GM18517 (cell line): Measurements from ENCODE around the gene NEUROG3.
"Not testable (repeated sequence)": the region's sequence is repeated elsewhere in the genome, so short reads cannot be mapped to it uniquely, and the experiment has no call there.

ENCODE experiments used
- ATAC-seq: cut with Tn5 transposase; IDR thresholded peaks from one replicate; pipeline ENCODE4 v1.9.1; 2021; ENCODE audit warnings: mild to moderate bottlenecking, moderate library complexity; ENCODE audit not compliant: unreplicated experiment

NEUROG3 gene

DNA sequence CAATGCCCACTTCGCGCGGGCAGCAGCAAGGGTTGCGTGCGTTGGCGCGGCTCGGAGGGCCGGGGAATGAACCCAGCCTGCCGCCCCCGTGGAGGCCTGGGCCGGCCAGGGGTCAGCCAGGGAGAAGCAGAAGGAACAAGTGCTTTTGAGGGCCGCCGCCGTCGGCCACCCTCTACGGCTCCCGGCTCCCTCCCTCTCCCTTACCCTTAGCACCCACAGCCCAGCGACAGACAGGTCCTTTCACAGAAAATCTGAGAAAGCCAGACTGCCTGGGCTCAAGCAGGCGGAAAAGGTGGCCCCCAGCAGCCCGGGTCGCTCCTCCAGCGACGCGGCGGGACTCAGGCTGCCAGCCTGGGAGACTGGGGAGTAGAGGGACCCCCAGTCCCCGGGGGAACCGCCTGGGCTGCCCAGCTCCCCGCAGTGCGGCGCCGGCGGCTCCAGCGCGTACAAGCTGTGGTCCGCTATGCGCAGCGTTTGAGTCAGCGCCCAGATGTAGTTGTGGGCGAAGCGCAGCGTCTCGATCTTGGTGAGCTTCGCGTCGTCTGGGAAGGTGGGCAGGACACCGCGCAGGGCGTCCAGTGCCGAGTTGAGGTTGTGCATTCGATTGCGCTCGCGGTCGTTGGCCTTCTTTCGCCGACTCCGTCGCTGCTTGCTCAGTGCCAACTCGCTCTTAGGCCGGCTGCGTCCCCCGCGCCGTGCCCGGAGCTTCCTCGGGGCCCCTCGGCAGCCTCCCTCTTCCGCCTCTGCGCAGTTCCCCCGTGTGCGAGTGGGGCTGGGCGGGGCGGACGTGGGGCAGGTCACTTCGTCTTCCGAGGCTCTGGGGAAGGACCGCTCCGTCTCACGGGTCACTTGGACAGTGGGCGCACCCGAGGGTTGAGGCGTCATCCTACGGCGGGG, 815 bp downstream of the NEUROG3 start:
- no peak for ATAC-seq

DNA sequence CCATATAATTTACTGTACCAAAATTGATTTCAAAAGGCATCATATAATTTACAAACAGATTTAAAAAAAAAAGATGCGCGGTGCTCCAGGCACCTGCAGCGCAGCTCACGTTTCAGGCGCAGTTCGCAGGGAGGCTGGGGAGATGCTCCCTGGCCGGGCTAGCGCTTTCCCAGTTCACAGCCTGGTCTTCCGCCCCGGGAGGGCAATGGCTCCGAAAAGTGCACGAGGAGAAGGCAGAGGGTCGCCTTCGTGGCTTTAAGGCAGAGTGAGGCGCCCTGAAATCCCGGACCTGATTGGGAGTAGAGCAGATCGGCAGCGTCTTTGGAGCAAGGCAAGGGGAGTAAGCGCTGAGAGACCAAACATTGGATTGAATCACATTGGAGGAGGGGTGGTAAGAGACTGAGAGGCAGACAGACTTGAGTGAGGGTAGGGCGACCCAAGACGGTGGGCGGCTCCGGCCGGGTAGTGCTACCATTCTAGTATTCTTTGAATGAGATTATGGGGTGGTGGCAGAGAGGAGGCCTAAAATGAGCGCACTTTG, 1.5 kb downstream of the NEUROG3 start:
- ATAC-seq, result no peak

DNA sequence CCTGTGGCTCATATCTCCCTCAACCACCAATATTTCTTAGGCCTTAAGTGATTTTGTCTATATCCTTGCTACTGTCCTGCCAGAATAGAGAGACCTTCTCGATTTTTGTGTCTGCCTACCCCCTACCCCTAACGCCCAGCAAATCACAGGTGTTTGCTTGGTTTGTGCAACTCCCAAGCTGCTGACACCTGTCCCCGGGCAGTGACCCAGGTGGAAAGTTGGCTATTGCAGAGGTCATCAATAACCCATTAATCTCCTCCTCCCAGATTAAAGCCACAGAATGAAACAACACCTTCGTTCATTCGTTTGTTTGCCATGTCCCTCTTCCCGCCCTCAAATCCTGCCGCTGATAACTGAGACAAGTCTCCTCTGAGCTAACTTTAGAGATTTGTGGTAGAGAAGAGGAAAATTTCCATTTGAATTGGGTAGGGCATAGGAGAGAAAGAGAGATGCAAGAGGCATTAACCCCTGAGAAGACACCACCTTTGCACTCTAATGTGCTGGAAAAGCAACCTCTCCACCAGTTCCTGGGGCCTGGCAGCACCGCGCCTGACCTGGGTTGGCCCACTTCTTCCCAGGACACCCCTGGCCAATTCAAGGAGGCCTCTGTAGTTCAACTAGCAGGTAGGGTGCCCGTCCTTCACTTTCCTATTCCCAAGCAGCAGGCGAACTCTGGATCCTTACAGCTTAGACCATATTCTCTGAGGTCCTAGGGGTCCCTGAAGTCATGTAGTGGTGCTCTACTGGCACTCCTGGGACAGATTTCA, 3.0 kb downstream of the NEUROG3 start:
- no peak for ATAC-seq

DNA sequence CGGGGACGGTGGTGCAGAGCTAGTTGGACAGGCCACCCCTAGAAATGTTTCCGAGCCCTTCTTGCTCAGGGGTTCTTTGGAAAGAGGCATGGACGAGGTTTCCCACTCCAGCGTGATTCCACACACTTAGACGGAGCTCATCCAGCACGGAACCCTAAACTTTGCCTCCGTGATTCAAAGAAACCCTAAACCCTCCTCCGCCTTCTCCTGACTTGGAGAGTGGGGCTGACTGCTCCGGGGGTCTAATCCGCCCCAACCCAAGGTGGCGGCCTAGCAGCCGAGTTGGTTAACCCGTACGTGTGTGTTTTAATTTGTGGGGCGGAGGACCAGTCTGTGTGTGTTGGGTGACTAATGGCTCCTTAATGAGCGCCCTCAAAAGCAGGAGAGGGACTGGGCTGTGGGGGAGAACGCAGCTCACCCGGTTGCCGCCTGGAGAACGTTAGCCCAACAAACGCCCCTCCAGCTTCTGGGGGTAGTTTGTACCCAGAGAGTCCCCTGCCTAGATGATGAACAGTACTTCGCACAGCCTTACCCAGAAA, 3.8 kb downstream of the NEUROG3 start:
- no peak for ATAC-seq

DNA sequence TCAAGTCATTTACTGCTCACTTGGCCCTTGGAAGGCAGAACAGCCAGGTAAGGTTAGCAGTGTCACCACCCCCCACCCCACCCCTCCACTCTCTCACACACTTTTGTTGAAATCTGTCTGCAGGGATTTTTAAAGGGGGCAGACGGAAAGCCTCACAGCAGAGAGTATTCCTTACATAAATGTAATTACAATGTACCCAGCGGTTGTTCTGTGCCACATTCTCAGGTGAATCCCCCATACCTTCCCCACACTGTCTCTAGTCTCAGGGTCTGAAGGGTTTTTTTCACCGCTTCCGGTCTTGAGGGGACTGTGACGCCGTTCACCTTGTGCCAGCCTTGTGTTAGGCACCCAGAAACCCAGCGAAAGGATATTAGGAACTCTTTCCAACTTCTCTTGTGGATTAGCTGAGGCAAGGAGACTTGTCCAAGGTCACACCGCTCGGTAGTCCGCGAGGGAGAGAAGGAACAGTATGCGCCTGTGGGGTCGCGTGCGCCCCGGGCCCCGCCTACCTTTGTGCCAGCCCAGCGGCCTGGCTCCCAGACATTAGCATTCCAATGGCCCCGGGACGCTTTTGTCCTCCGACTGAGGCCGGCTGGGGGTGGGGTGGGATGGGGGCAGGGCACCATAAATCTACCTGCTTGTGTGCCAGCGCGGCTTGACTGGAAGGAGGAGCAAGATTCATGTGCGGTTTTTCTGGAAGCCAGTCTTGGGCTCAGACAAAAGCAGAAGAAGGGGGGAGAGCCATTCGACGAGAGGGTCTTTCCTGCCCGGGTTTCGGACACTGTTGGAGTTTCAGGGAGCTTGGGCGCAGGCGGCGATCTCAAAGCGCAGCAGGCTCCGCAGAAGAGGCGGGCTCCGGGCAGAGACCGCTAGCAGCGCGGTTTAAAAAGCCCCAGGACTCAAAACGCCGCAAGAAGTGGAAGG, 4.5 kb downstream of the NEUROG3 start:
- no peak for ATAC-seq

DNA sequence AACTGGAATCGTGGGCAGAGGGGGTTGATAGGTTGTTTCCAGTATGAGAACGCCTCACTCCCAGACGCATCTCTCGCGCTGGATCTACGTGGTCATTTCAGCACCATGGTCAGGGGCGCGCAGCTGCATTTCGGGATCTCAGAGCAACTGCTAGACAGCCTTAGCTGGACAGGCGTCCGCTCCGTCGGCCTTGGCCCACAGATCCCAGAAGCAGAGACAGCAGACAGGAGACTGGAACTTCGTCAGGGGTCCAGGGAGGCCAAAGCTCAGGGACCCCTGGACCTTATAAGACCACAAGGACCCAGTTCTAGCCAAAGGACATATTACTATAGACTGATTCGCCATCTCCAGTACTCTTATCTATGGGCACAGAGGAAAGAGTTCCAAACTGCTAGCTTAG, 5.3 kb downstream of the NEUROG3 start:
- ATAC-seq, result no peak

DNA sequence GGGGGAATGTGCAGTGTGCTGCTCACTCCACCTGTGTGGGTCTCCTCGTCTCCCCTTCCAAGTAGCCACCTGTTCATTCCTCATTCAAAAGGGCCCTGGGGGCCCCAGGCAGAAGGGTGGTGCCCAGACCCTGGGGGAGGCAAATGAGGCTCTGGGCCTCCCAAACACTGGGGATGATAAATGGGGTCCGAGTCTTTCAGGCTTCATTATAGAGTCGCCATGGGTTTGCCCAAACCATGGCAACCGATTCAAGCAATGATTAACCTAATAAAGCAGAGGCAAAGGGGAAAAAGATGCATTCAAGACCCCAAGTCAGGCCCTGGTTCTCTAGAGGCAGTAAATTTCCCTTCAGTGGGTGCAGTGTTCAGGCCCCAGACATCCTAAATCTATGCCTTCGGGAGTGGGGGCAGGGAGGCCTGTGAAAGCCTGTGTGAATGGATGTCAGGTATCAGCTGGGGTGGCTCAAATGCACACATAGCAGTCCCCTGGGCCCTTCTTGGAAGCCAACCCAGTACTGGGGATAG, 10.4 kb downstream of the NEUROG3 start:
- no peak for ATAC-seq

DNA sequence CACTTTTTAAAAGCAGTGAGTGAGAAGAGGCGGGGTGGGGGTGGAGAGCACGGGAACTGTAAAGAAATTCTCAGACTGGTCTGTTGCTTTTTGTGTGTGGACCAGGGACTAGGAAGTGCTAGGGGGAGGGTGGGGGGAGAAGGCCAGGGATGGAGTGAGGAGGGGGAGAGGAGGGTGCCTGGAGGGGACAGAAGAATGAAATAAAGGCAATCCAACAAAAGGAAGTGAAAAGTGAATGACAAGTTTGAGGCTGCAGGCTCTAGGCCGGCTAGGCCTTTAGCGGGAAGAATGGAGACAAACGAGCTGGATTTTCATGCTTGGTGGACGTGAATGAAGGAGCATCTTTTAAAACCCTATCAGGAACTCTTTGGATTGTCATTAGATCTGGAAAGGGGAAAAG, 13.7 kb downstream of the NEUROG3 start:
- no peak for ATAC-seq

DNA sequence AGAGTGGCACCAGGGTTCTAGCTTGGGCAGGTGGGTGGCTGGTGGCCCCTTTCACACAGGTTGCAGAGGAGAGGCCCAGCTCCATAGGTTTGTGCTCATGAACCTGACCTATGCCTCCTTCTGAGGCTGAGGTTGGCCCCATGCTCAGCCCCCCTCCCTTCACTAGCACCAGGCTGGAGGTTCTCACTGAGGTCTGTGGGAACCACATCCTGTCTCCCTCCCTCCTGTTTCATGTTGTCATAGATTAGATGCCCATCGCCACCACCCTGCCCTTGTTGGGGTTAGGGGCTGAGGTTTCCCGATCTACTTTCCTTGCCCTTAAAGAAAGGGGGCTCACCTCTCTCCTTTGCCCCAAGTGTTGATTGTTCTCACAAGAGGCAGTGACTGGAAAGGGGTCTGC, 14.7 kb downstream of the NEUROG3 start:
- ATAC-seq, result no peak

DNA sequence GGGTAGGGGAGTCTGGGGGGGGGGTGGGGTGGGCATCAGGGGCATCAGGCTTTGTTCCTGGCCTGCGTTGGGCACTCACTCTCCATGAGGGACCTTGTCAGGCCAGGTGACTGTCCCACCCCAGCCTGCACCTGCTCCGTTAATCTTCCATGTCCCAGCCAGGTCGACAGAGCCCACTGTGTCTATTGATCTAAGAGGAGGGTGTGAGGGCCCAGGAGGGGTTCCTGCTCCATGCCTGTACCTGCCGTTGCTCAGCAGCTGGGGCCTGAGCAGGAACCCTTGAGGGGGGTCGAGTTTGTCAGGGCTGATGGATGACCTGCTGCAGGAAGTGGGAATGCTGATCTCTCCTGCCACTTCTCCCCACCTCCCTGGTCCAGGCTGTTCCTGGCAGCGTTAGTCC, 18.6 kb downstream of the NEUROG3 start:
- ATAC-seq, result no peak

DNA sequence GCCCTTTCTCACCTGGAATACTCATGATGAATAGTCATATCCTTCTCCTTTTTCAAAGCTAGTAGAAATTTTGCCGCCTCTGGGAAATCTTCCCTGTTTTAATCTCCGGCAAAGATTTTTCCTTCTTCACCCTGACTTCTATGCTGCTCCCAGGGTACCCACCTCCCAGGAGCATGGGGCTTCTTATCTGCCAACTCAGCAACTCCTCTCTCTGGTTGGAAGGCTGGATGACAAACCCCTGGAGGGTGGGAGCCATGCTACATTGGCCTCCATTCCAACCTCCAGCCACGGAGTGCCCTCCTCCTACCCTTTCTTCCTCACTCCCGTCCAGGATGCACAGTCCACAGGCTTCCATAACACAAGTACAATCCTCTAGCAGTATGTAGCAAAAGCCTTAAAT, 19.9 kb downstream of the NEUROG3 start:
- no peak for ATAC-seq

DNA sequence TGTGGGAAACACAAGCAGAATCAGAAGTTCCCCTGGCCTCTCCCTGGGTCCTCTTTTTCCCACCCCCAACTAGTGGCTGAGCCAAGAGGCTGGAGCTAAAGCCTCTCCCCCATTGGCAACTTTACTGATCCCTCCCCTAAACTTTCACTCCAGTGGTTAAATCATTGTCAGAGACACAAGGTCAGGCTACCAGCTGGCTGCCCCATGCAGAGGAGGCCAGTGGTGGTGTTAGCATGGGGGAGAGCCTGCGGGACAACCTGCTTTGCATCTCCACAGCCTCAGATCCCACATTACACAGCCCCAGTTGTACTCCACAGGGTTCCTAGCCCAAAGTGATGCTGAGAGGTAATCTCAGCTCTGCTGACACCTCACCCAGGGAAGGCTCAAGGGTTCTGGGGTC, 21.0 kb downstream of the NEUROG3 start:
- ATAC-seq, result no peak

DNA sequence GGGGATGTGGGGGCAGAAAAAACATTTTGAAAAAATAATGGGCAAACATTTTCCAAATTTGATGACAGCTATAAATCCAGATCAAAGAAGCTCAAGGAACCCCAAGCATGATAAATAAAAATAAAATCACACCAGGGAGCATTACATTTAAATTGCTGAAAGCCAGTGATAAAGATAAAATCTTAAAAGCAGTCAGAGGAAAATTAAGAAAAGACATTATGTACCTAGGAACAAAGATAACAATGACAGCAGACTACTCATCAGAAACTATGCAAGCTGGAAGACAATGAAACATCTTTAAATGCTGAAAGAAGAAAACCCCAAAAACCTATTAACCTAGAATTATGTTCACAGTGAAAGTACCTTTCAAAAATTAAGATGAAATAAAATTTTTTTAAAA, 23.3 kb downstream of the NEUROG3 start:
- ATAC-seq, result no peak

DNA sequence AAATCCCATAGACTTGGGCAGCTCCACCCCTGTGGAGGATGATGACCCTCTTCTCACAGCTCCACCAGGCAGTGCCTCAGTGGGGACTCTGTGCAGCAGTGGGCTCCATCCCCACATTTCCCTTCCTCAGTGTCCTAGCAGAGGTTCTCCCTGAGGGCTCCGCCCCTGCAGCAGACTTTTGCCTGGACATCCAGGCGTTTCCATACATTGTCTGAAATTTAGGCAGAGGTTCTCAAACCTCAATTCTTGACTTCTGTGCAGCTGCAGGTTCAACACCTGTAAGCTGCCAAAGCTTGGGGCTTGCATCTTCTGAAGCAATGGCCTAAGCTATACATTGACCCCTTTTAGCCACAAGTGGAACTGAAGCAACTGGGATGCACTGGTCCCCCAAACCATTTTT, 31.8 kb downstream of the NEUROG3 start:
- no peak for ATAC-seq

DNA sequence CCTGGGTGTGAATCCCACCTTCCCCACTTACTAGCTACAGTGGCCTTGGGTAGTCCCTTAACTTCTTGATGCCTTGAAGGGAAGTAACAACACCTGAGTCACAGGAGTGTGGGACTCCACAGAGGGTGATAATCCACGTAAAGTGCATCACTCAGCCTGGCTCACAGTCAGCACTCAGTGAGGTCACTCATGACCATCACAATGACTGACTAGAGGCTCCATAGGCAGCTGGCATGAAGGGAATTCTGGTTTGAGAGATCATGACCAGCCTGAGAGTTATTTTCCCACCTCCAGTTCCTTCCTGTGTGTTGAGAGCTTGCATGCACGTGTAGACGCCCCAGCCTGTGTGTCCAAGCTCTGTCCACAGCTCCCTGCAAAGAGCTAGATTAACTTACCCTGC, 34.8 kb downstream of the NEUROG3 start:
- ATAC-seq, result no peak

DNA sequence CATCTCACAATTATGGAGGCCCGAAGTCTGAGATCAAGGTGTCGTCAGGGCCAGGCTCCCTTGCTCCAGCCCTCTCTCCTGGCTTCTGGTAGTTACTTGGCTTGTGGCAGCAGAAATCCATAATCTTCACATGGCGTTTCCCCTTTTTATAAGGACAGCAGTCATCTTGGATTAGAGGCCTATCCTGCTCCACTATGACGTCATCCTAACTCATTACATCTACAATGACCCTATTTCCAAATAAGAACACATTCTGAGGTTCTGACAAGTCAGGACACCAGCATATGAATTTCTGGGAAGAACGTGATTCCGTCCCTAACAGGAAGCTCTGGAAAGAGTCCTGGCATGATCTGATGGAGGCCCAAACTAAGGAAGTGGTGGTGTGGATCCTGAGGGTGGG, 35.8 kb downstream of the NEUROG3 start:
- ATAC-seq, result no peak

DNA sequence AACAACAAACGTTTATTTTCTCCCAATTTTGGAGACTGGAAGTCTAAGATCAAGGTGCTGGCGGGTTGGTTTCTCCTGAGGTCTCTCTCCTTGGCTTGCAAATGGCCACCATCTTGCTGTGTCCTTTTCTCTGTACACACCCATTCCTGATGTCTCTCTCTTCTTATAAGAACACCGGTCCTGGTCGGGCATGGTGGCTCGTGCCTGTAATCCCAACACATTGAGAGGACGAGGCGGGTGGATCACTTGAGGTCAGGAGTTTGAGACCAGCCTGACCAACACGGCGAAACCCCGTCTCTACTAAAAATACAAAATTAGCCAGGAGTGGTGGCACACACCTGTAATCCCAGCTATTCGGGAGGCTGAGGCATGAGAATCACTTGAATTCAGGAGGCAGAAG, 36.7 kb downstream of the NEUROG3 start:
- ATAC-seq, result not testable (repeated sequence)

DNA sequence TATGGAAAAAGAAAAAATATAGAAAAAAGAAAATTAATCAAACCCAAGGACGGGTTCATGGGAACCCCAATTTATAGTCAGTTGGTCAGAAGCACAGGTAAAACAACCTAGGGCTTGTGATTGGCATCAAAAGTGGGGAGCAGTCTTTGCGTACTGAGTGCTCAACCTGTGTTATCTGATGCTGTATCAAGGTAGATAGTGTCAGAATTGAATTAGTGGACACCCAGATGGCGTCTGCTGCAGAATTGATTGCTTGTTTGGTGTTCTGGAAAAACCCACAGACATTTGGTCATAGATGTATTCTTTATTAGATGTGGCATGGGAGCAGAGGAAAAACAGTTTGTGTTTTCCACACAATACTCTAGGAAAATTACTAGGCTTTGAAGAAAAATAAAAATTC, 39.6 kb downstream of the NEUROG3 start:
- no peak for ATAC-seq

DNA sequence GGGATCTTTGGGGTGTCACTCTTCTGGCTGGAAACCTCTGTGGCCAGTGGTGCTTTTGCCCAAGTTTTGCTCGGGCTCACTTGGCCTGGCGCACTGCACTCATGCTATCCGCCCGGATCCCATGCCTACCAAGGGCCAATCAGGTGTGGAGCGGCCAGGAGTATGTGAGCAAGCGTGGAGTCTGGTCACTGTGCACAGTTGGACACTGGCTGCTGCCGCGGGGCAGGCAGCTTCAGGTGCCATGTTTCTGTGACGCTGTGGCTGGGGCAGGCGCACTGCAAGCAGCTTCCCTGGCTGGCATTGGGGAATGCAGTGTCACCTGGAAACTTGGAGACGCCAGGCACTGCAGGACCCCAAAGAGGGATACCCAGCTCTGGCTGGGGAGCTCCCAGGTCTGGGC, 45.3 kb downstream of the NEUROG3 start:
- ATAC-seq, result no peak
